DND-41 (cell line): ENCODE measurements around the gene MYH7B.

Experiments
- ATAC-seq: fragments of 200-7000 bp; cut with Tn5 transposase; 3 replicates; pipeline ENCODE4 v1.9.1; 2021; ENCODE audit warnings: low read depth; ENCODE audit not compliant: insufficient read depth
- DNase-seq: peaks from one replicate; pipeline ENCODE4 v3.0.0-alpha.2; 2020
- H2AFZ ChIP-seq: 2 replicates; pipeline ENCODE4 v1.6.0; 2012; ENCODE audit warnings: low read depth, low read length
- H3K27ac ChIP-seq: 2 replicates; pipeline ENCODE4 v1.5.1; 2012; ENCODE audit warnings: low read length, inconsistent platforms
- H3K27me3 ChIP-seq: fragments of 200-600 bp; sonication (generic); 2 replicates; pipeline ENCODE4 v1.6.0; 2012; ENCODE audit warnings: low read length, mild to moderate bottlenecking, inconsistent platforms; ENCODE audit not compliant: insufficient read depth, poor library complexity
- H3K36me3 ChIP-seq: 2 replicates; pipeline ENCODE4 v1.5.1; 2012; ENCODE audit warnings: low read length, inconsistent platforms; ENCODE audit not compliant: insufficient read depth
- H3K4me1 ChIP-seq: 2 replicates; pipeline ENCODE4 v1.5.1; 2012; ENCODE audit warnings: mild to moderate bottlenecking, low read length; ENCODE audit not compliant: insufficient read depth
- H3K4me2 ChIP-seq: 2 replicates; pipeline ENCODE4 v1.6.0; 2012; ENCODE audit warnings: mild to moderate bottlenecking, moderate library complexity, low read length, inconsistent platforms; ENCODE audit not compliant: insufficient read depth
- H3K4me3 ChIP-seq, 2 experiments: fragments of 200-600 bp in 1 of 2; shearing (Covaris generic) in 1 of 2; 2 replicates each; pipeline ENCODE4 v1.5.1; 2012 to 2016; ENCODE audit warnings: inconsistent platforms in 2 of 2, low read length in 2 of 2, mild to moderate bottlenecking in 2 of 2, low read depth in 1 of 2, moderate library complexity in 1 of 2
- H3K79me2 ChIP-seq: 2 replicates; pipeline ENCODE4 v1.6.0; 2012; ENCODE audit warnings: low read length, inconsistent platforms; ENCODE audit not compliant: insufficient read depth
- H3K9ac ChIP-seq: 2 replicates; pipeline ENCODE4 v1.6.0; 2012; ENCODE audit warnings: low read depth, mild to moderate bottlenecking, inconsistent platforms, low read length, moderate library complexity
- H3K9me3 ChIP-seq: 2 replicates; pipeline ENCODE4 v1.5.1; 2012; ENCODE audit warnings: low read length, moderate library complexity, mild to moderate bottlenecking, inconsistent platforms; ENCODE audit not compliant: insufficient read depth, severe bottlenecking
- H4K20me1 ChIP-seq: 2 replicates; pipeline ENCODE4 v1.6.0; 2012; ENCODE audit warnings: low read length; ENCODE audit not compliant: insufficient read depth
- CTCF ChIP-seq: IDR thresholded peaks from 2 replicates; pipeline ENCODE4 v1.5.1; 2012; ENCODE audit warnings: borderline replicate concordance, low read length, moderate library complexity, mild to moderate bottlenecking; ENCODE audit not compliant: poor library complexity, severe bottlenecking; ENCODE audit errors: extremely low read depth
- EZH2 ChIP-seq: IDR thresholded peaks from 3 replicates; pipeline ENCODE4 v1.6.1; 2012; ENCODE audit warnings: borderline replicate concordance, low read depth, mild to moderate bottlenecking, moderate library complexity, low read length, inconsistent platforms; ENCODE audit not compliant: severe bottlenecking

MYH7B gene

GRCh38 chr20:34976286-34976685 is 20.6 kb downstream of the MYH7B start:
- Histone ChIP-seq H3K36me3 (no peaks in the 10 kb centered on the region), H3K27me3 (no peaks in the 10 kb centered on the region), H3K4me3 (no peak overlapping the region), H3K9me3 (no peaks in the 10 kb centered on the region), H3K4me1 (no peaks in the 10 kb centered on the region), H3K27ac (no peak overlapping the region), H2AFZ (no peak overlapping the region), H3K4me2 (no peak overlapping the region), H4K20me1 (no peaks in the 10 kb centered on the region), H3K9ac (no peak overlapping the region), H3K79me2 (no peaks in the 10 kb centered on the region)
- TF ChIP-seq EZH2 (no peak), CTCF (no peak)
- ATAC-seq (no peak), DNase-seq (no peak)

- no peaks in the 10 kb centered on the region for H3K9me3 ChIP-seq
- DNase-seq (no peak), ATAC-seq (no peak)
- H3K27ac ChIP-seq, result no peak overlapping the region
- H4K20me1 ChIP-seq, result no peaks in the 10 kb centered on the region
- H3K79me2 ChIP-seq, result no peaks in the 10 kb centered on the region
- TF ChIP-seq EZH2 (no peak), CTCF (no peak)
- H3K4me3 ChIP-seq, result no peak overlapping the region
- no peak overlapping the region for H3K9ac ChIP-seq
- H3K36me3 ChIP-seq, result no peaks in the 10 kb centered on the region
- H2AFZ ChIP-seq, result no peak overlapping the region
- H3K4me1 ChIP-seq, result no peaks in the 10 kb centered on the region
- H3K27me3 ChIP-seq, result no peaks in the 10 kb centered on the region
- H3K4me2 ChIP-seq, result no peak overlapping the region
These were observed 21.9 kb downstream of the MYH7B start for GRCh38 chr20:34977365-34978091.

- no peak for DNase-seq
- H3K27me3 ChIP-seq, result no peaks in the 10 kb centered on the region
- no peaks in the 10 kb centered on the region for H3K36me3 ChIP-seq
- H3K79me2 ChIP-seq, result no peaks in the 10 kb centered on the region
- no peak overlapping the region for H3K4me2 ChIP-seq
- H3K4me1 ChIP-seq, result no peaks in the 10 kb centered on the region
- H4K20me1 ChIP-seq, result no peaks in the 10 kb centered on the region
- no peak for TF ChIP-seq CTCF
- no peak overlapping the region for H2AFZ ChIP-seq
- no peak for ATAC-seq
- no peaks in the 10 kb centered on the region for H3K9me3 ChIP-seq
- no peak overlapping the region for H3K4me3 ChIP-seq
- no peak overlapping the region for H3K9ac ChIP-seq
- no peak overlapping the region for H3K27ac ChIP-seq
These were observed 22.6 kb downstream of the MYH7B start for GRCh38 chr20:34978092-34978744.
